DOHH2 (cell line): ENCODE measurements around the gene LAMC3.

Experiments
- EZH2phosphoT487 ChIP-seq: fragments of 200-600 bp; sonication (generic); IDR thresholded peaks from 2 replicates; pipeline ENCODE4 v1.6.1; 2017; ENCODE audit warnings: borderline replicate concordance, mild to moderate bottlenecking, antibody characterized with exemption, low read length, moderate library complexity, mixed read lengths
- TF ChIP-seq, protein P1 (sequence below): fragments of 200-600 bp; sonication (generic); IDR thresholded peaks from one replicate; pipeline ENCODE4 v1.5.1; 2014; ENCODE audit warnings: antibody characterized with exemption, mild to moderate bottlenecking, low read depth, low read length; ENCODE audit not compliant: poor library complexity, severe bottlenecking

- TF ChIP-seq, protein P1, sequence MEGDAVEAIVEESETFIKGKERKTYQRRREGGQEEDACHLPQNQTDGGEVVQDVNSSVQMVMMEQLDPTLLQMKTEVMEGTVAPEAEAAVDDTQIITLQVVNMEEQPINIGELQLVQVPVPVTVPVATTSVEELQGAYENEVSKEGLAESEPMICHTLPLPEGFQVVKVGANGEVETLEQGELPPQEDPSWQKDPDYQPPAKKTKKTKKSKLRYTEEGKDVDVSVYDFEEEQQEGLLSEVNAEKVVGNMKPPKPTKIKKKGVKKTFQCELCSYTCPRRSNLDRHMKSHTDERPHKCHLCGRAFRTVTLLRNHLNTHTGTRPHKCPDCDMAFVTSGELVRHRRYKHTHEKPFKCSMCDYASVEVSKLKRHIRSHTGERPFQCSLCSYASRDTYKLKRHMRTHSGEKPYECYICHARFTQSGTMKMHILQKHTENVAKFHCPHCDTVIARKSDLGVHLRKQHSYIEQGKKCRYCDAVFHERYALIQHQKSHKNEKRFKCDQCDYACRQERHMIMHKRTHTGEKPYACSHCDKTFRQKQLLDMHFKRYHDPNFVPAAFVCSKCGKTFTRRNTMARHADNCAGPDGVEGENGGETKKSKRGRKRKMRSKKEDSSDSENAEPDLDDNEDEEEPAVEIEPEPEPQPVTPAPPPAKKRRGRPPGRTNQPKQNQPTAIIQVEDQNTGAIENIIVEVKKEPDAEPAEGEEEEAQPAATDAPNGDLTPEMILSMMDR = no peak
- TF ChIP-seq EZH2phosphoT487 = no peak
Measured at GRCh38 chr9:131032384-131032783, 23.4 kb downstream of the LAMC3 start.
